ENCODE results near the gene XXYLT1.

DNA sequence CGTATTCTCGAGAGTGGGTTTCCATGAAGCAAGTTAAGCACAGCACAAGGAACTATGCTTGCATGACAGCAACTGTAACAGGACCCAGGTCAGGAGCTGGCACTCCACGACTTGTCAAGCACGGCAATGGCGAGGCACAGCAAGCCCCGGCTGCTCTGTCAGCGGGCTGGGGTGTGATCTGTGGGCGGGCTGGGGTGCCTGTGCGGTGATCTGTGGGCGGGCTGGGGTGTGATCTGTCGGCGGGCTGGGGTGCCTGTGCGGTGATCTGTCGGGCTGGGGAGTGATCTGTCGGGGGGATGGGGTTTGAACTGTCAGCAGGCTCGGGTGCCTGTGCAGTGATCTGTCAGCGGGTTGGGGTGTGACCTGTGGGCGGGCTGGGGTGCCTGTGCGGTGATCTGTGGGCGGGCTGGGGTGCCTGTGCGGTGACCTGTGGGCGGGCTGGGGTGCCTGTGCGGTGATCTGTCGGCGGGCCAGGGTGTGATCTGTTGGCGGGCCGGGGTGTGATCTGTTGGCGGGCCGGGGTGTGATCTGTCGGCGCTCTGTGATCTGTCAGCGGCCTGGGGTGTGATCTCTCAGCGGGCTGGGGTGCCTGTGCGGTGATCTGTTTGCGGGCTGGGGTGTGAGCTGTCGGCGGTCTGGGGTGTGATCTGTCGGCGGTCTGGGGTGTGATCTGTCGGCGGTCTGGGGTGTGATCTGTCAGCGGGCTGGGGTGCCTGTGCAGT lies 205.7 kb downstream of the XXYLT1 start:
- TF ChIP-seq, protein P1, sequence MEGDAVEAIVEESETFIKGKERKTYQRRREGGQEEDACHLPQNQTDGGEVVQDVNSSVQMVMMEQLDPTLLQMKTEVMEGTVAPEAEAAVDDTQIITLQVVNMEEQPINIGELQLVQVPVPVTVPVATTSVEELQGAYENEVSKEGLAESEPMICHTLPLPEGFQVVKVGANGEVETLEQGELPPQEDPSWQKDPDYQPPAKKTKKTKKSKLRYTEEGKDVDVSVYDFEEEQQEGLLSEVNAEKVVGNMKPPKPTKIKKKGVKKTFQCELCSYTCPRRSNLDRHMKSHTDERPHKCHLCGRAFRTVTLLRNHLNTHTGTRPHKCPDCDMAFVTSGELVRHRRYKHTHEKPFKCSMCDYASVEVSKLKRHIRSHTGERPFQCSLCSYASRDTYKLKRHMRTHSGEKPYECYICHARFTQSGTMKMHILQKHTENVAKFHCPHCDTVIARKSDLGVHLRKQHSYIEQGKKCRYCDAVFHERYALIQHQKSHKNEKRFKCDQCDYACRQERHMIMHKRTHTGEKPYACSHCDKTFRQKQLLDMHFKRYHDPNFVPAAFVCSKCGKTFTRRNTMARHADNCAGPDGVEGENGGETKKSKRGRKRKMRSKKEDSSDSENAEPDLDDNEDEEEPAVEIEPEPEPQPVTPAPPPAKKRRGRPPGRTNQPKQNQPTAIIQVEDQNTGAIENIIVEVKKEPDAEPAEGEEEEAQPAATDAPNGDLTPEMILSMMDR (optimal IDR thresholded peaks at IDR 0.05 in 1 of 3, IDR thresholded peaks at IDR 0.05 in 1 of 3, conservative IDR thresholded peaks at IDR 0.05 in 1 of 3; ENCODE audit: extremely low read depth in 1 of 3, insufficient read depth in 2 of 3, low read length in 3 of 3): no peak
- TF ChIP-seq EZH2 (IDR thresholded peaks at IDR 0.05; ENCODE audit: low read length): no peak
